GM13977 (cell line): ENCODE results near the gene CACNA1C.
"Not testable (repeated sequence)": the region's sequence is repeated elsewhere in the genome, so short reads cannot be mapped to it uniquely, and the experiment has no call there.

Experiments used
- DNase-seq: peaks from one replicate; pipeline ENCODE4 v3.0.0; 2012; ENCODE audit warnings: low spot score
- in situ Hi-C: fragments of 300-500 bp; cut with MboI; formaldehyde crosslinking; loops from one replicate; pipeline ENCODE4 v1.12.0; 2022; ENCODE audit warnings: low sequenced_read_pairs, low pct_unique_long_range_greater_than_20kb, mixed read lengths, inconsistent platforms; ENCODE audit not compliant: unreplicated experiment
- TF ChIP-seq, protein P1 (sequence below): IDR thresholded peaks from 2 replicates; pipeline ENCODE4 v1.5.1; 2012; ENCODE audit warnings: mild to moderate bottlenecking, control low read depth; ENCODE audit not compliant: insufficient read depth; ENCODE audit errors: extremely low read depth, missing control alignments

Gene CACNA1C

DNA sequence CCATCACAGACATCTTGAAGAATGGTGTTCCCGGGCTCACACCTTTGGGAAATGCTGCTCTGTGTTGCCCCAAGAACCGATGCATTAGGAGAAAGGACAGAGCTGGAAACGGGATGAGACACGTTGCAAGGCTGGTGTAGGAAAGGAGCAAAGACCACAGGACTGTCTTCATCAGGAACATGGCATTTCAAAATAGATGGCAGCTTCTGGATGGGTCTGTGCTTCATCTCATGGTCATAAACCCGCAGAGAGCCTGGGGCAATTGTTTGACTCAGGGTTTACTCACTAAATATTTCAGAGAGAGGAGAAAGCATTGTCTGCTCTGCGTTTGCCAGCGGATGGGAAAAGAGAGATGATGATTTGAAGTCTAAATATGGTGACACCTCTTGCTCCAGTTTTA lies 76.3 kb downstream of the CACNA1C start:
- TF ChIP-seq, protein P1, sequence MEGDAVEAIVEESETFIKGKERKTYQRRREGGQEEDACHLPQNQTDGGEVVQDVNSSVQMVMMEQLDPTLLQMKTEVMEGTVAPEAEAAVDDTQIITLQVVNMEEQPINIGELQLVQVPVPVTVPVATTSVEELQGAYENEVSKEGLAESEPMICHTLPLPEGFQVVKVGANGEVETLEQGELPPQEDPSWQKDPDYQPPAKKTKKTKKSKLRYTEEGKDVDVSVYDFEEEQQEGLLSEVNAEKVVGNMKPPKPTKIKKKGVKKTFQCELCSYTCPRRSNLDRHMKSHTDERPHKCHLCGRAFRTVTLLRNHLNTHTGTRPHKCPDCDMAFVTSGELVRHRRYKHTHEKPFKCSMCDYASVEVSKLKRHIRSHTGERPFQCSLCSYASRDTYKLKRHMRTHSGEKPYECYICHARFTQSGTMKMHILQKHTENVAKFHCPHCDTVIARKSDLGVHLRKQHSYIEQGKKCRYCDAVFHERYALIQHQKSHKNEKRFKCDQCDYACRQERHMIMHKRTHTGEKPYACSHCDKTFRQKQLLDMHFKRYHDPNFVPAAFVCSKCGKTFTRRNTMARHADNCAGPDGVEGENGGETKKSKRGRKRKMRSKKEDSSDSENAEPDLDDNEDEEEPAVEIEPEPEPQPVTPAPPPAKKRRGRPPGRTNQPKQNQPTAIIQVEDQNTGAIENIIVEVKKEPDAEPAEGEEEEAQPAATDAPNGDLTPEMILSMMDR, result no peak
- in situ Hi-C loops, result no loop called here
- no peak for DNase-seq

DNA sequence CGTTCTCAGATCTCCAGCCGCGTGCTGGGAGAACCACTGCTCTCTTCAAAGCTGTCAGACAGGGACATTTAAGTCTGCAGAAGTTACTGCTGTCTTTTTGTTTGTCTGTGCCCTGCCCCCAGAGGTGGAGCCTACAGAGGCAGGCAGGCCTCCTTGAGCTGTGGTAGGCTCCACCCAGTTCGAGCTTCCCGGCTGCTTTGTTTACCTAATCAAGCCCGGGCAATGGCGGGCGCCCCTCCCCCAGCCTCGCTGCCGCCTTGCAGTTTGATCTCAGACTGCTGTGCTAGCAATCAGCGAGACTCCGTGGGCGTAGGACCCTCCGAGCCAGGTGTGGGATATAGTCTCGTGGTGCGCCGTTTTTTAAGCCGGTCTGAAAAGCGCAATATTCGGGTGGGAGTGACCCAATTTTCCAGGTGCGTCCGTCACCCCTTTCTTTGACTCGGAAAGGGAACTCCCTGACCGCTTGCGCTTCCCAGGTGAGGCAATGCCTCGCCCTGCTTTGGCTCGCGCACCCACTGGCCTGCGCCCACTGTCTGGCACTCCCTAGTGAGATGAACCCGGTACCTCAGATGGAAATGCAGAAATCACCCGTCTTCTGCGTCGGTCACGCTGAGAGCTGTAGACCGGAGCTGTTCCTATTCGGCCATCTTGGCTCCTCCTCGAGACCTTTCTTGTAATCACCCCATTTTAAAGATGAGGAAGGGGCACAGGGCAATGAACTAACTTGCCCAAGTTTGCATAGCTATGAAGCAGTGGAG lies 83.1 kb downstream of the CACNA1C start:
- in situ Hi-C loops, DNase-seq: not testable (repeated sequence)

DNA sequence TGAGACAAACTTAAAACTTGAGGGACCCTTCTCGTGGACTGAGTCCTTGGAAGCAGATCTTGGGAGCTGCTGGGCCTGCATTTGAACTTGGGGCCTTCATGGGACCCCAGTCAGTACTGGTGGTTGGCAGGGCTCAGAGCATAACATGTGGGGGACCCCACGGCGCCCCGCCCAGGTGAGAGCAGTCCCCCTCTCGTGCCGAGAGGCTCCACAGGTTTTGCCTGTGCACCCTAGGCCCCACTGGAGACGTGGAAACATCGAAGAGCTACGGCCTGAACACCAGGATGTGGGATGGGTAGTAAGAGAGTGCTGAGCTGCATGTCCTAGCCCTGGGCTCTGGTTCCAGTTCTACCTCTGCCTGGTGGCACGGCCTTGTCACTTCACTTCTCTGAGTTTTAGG lies 84.1 kb downstream of the CACNA1C start:
- TF ChIP-seq, protein P1, result no peak
- in situ Hi-C loops, result no loop called here
- DNase-seq, result no peak

DNA sequence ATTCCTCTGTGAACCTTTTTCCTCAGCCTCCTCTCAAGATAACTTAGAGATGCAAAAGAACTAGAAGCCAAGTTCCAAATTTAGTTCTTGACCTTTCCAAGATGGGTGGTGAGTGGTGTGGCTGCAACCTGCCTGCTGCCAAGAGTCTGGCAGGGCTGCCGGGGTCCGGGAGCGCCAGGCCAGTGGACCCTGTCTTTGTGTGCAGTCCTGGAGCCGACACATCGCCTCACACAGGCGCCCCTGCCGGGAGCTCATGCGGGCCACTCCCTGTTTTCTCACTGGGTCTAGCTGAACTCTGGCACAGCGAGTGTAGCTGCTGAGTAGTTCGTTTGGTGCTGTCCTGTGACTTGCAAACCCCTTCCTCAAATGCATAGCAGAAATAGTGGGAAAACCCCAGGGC lies 84.9 kb downstream of the CACNA1C start:
- no peak for DNase-seq
- TF ChIP-seq, protein P1, result no peak
- in situ Hi-C loops, result no loop called here

GRCh38 chr12:2138294-2138693 lies 85.5 kb downstream of the CACNA1C start:
- in situ Hi-C loops, result no loop called here
- TF ChIP-seq, protein P1, result no peak
- DNase-seq, result no peak

GRCh38 chr12:2138871-2139308 lies 86.1 kb downstream of the CACNA1C start:
- TF ChIP-seq, protein P1, result no peak
- DNase-seq, result no peak
- in situ Hi-C loops, result no loop called here

DNA sequence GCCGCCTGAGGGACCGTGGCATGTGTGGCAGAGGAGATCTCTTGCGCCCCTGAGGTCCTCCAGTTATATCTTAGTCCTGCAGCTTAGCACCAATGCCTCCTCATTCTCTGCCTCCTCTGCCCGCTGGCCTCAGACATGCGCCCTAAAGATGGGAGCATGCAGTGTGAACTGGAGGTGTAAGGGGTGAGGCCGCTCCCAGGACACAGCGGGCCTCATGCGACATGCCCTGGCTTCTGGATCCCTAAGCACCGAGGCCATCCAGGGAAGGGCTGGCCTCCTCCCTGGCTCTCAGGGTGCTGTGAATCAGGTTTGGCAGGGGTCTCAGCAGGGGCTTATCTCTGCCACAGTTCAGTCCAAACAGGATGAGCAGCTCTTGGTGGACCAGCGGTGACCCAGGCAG lies 86.9 kb downstream of the CACNA1C start:
- in situ Hi-C loops, result no loop called here
- TF ChIP-seq, protein P1, result no peak
- no peak for DNase-seq
